K562 (cell line): Measurements from ENCODE around the gene BCORL1. TPM values are rescaled to one million over a fixed set of nuclear protein-coding genes. Genes with fewer than 3 reads are reported as not detected.

Experiments used
- CBX2 ChIP-seq: fragments of 200-600 bp; sonication (generic); IDR thresholded peaks from one replicate; pipeline ENCODE4 v1.6.1; 2012; ENCODE audit warnings: mild to moderate bottlenecking, low read length, inconsistent platforms; ENCODE audit not compliant: insufficient read depth, poor library complexity, severe bottlenecking
- FOXA3 ChIP-seq, 2 experiments: fragments of 450-650 bp in 1 of 2; sonication (generic) in 1 of 2; formaldehyde crosslinking; IDR thresholded peaks in 1 of 2; conservative IDR thresholded peaks in 1 of 2; 2 replicates each; pipeline versions ENCODE4 v1.4.0 to v1.8.0; 2020 to 2022; ENCODE audit warnings: mild to moderate bottlenecking in 2 of 2, missing genetic modification reagents in 1 of 2
- HLTF ChIP-seq: fragments of 450-650 bp; IDR thresholded peaks from 2 replicates; pipeline ENCODE4 v1.6.1; 2016
- MECOM ChIP-seq: fragments of 250-450 bp; sonication (Bioruptor Pico); IDR thresholded peaks from 2 replicates; pipeline ENCODE4 v1.8.0; 2022; ENCODE audit warnings: inconsistent platforms
- MEIS2 ChIP-seq: fragments of 450-650 bp; IDR thresholded peaks from 2 replicates; pipeline ENCODE4 v1.6.1; 2014; ENCODE audit warnings: mild to moderate bottlenecking; ENCODE audit not compliant: partially characterized antibody
- NR2C2 ChIP-seq, 2 experiments: fragments of 200-800 bp in 1 of 2; sonication (Bioruptor generic) in 1 of 2; sonication (generic) in 1 of 2; formaldehyde crosslinking in 1 of 2; IDR thresholded peaks; 2 replicates each; pipeline versions ENCODE4 v1.6.1 to v1.8.0; 2016 to 2022; ENCODE audit warnings: mild to moderate bottlenecking in 1 of 2, missing compliant biosample characterization in 1 of 2, missing genetic modification characterization in 1 of 2, missing genetic modification reagents in 1 of 2
- RBM34 ChIP-seq: fragments of 200-400 bp; formaldehyde crosslinking; IDR thresholded peaks from 2 replicates; pipeline ENCODE4 v1.6.1; 2018; ENCODE audit warnings: low read length, borderline replicate concordance; ENCODE audit not compliant: insufficient read depth
- SAFB2 ChIP-seq: fragments of 200-400 bp; formaldehyde crosslinking; IDR thresholded peaks from 2 replicates; pipeline ENCODE4 v1.6.1; 2018; ENCODE audit warnings: borderline replicate concordance, low read length, low read depth, moderate library complexity; ENCODE audit not compliant: severe bottlenecking
- ZNF143 ChIP-seq: sonication (generic); formaldehyde crosslinking; IDR thresholded peaks from 2 replicates; pipeline ENCODE4 v1.9.0; 2022; ENCODE audit warnings: mild to moderate bottlenecking, missing genetic modification reagents
- ZNF23 ChIP-seq: fragments of 250-450 bp; sonication (Bioruptor Pico); IDR thresholded peaks from 2 replicates; pipeline ENCODE4 v1.4.0; 2020; ENCODE audit warnings: mild to moderate bottlenecking
- ZNF583 ChIP-seq: fragments of 250-450 bp; sonication (Bioruptor Pico); IDR thresholded peaks from 2 replicates; pipeline ENCODE4 v1.4.0; 2020
- polyA plus RNA-seq, 8 experiments: library from polyadenylated mRNA; depleted of rRNA in 4 of 8; stranded (reverse) in 5 of 8; unstranded in 3 of 8; fragments of >200 nt; fragmentation: Nextera tagmentation in 2 of 8; fragmentation: Illumina TruSeq in 1 of 8; extraction: Ambion mirVana in 2 of 8; extraction: Trizol in 1 of 8; gene quantifications; 2 replicates each; pipeline versions ENCODE4 v1.2.1 to v1.2.3, GENCODE V29; 2011 to 2014; ENCODE audit warnings: inconsistent platforms in 1 of 8, missing spikeins in 1 of 8
- total RNA-seq, 7 experiments: library from RNA; depleted of rRNA in 6 of 7; stranded (reverse); fragments of >200 nt in 6 of 7; fragmentation: Illumina TruSeq in 2 of 7; extraction: Trizol in 2 of 7; gene quantifications; 2 replicates each; pipeline versions ENCODE4 v1.2.1 to v1.2.3, GENCODE V29; 2011 to 2021; ENCODE audit warnings: low replicate concordance in 1 of 7
- TF ChIP-seq, protein P1 (sequence below): fragments of 250-450 bp; sonication (Bioruptor Pico); IDR thresholded peaks from 2 replicates; pipeline ENCODE4 v1.5.0; 2021
- TF ChIP-seq, protein P2 (sequence below): fragments of 250-450 bp; sonication (Bioruptor Pico); IDR thresholded peaks from 2 replicates; pipeline ENCODE4 v1.4.0; 2020; ENCODE audit warnings: borderline replicate concordance

Gene BCORL1
- total and polyA plus RNA-seq, 9 of the 15 experiments (the other 6 are each of a cell fraction or from before 2014, with no cell fraction given): 0.48 to 29.6 (median 2.1) TPM

DNA sequence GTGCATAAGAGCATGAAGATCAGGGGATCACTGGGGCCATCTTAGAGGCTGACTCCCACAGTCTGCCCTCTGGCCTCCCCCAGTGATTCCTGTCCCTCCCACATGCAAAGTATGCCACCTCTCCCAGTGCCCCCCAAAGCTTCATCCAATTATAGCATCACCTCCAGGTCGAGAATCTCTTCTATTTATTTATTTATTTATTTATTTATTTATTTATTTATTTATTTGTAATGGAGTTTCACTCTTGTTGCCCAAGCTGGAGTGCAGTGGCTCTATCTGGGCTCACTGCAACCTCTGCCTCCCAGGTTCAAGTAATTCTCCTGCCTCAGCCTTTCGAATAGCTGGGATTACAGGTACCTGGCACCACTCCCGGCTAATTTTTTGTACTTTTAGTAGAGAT lies 50.1 kb downstream of the BCORL1 start (continued):
- no peak for TF ChIP-seq NR2C2 (CRISPR knock-in tag; IDR thresholded peaks at IDR 0.05)
- TF ChIP-seq NR2C2 (tag; IDR thresholded peaks at IDR 0.05): no peak
- TF ChIP-seq, protein P1, sequence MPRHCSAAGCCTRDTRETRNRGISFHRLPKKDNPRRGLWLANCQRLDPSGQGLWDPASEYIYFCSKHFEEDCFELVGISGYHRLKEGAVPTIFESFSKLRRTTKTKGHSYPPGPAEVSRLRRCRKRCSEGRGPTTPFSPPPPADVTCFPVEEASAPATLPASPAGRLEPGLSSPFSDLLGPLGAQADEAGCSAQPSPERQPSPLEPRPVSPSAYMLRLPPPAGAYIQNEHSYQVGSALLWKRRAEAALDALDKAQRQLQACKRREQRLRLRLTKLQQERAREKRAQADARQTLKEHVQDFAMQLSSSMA: no peak
- TF ChIP-seq ZNF143 (CRISPR knock-in tag): no peak
- TF ChIP-seq CBX2: no peak
- TF ChIP-seq, protein P2, sequence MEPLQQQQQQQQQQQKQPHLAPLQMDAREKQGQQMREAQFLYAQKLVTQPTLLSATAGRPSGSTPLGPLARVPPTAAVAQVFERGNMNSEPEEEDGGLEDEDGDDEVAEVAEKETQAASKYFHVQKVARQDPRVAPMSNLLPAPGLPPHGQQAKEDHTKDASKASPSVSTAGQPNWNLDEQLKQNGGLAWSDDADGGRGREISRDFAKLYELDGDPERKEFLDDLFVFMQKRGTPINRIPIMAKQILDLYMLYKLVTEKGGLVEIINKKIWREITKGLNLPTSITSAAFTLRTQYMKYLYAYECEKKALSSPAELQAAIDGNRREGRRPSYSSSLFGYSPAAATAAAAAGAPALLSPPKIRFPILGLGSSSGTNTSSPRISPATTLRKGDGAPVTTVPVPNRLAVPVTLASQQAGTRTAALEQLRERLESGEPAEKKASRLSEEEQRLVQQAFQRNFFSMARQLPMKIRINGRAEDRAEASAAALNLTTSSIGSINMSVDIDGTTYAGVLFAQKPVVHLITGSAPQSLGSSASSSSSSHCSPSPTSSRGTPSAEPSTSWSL (CRISPR knock-in tag): no peak
- no peak for TF ChIP-seq RBM34
- no peak for TF ChIP-seq ZNF583
- TF ChIP-seq HLTF: no peak
- no peak for TF ChIP-seq SAFB2
- TF ChIP-seq MECOM (CRISPR knock-in tag): no peak
- no peak for TF ChIP-seq ZNF23 (CRISPR knock-in tag)
- no peak for TF ChIP-seq FOXA3 (CRISPR knock-in tag; conservative IDR thresholded peaks at IDR 0.05 in 1 of 2, IDR thresholded peaks at IDR 0.05 in 1 of 2)
- TF ChIP-seq MEIS2: no peak
